ENCODE data around the gene PDE2A. TPM values are rescaled to one million over a fixed set of nuclear protein-coding genes. Genes with fewer than 3 reads are reported as not detected.

PDE2A gene
- total RNA-seq, 1 experiment from 2014 or later = 3.7 TPM

DNA sequence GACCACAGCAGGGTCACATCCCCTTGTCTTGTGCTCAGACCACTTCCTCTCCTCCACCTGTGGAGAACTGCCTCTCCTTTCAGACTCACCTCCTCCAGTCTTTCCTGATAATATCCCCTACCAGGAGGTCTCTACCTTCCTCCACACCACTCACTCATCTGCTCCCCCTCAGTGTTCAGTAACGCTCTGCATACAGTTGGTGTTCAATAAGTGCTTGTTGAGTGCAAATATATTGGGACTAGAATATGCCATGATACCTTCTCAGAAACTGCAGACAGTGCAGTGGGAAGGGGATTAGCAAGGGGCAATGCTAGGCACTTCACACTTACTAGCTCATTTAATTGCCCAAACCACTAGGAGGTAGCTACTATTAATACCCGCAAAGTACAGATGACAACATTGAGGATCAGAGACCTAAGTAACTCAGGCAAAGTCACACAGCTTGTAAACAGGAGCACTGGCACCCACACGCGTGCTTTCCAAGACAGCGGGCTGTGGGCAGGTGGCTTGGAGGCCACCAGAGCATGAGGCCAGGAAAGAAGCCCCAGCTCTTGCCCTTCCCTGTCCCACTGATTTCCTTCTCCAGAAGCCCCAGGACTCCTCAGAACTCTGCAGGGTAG is 8.1 kb upstream of the PDE2A start:
- DNase-seq (ENCODE audit: low spot score) = no peak
- ChIA-PET CTCF (interaction anchor here (1.1 to 16.5 kb wide), 8 partner anchors 9 to 129 kb away, joined by 3 to 461 read pairs (median 52); partner anchors contain the start of gene PDE2A), POLR2A (no interaction called here)
- peaks cover 13% of the 10 kb centered on the region for H3K4me1 Mint-ChIP-seq
- H3K4me3 Mint-ChIP-seq = no peak overlapping the region
- TF ChIP-seq SMAD3 (CRISPR knock-in tag; IDR thresholded peaks at IDR 0.05; ENCODE audit: borderline replicate concordance) (no peak), NR1H2 (CRISPR knock-in tag; IDR thresholded peaks at IDR 0.05) (no peak), ZNF219 (CRISPR knock-in tag; IDR thresholded peaks at IDR 0.05; ENCODE audit: borderline replicate concordance) (no peak), ZNF138 (CRISPR knock-in tag; conservative IDR thresholded peaks at IDR 0.05) (no peak), TP53 (CRISPR knock-in tag; IDR thresholded peaks at IDR 0.05) (no peak), JUN (CRISPR knock-in tag; IDR thresholded peaks at IDR 0.05) (no peak), IRF2 (CRISPR knock-in tag; IDR thresholded peaks at IDR 0.05; ENCODE audit: borderline replicate concordance, low read depth) (no peak)
- TF ChIP-seq, protein P1, sequence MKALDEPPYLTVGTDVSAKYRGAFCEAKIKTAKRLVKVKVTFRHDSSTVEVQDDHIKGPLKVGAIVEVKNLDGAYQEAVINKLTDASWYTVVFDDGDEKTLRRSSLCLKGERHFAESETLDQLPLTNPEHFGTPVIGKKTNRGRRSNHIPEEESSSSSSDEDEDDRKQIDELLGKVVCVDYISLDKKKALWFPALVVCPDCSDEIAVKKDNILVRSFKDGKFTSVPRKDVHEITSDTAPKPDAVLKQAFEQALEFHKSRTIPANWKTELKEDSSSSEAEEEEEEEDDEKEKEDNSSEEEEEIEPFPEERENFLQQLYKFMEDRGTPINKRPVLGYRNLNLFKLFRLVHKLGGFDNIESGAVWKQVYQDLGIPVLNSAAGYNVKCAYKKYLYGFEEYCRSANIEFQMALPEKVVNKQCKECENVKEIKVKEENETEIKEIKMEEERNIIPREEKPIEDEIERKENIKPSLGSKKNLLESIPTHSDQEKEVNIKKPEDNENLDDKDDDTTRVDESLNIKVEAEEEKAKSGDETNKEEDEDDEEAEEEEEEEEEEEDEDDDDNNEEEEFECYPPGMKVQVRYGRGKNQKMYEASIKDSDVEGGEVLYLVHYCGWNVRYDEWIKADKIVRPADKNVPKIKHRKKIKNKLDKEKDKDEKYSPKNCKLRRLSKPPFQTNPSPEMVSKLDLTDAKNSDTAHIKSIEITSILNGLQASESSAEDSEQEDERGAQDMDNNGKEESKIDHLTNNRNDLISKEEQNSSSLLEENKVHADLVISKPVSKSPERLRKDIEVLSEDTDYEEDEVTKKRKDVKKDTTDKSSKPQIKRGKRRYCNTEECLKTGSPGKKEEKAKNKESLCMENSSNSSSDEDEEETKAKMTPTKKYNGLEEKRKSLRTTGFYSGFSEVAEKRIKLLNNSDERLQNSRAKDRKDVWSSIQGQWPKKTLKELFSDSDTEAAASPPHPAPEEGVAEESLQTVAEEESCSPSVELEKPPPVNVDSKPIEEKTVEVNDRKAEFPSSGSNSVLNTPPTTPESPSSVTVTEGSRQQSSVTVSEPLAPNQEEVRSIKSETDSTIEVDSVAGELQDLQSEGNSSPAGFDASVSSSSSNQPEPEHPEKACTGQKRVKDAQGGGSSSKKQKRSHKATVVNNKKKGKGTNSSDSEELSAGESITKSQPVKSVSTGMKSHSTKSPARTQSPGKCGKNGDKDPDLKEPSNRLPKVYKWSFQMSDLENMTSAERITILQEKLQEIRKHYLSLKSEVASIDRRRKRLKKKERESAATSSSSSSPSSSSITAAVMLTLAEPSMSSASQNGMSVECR (CRISPR knock-in tag; IDR thresholded peaks at IDR 0.05; ENCODE audit: borderline replicate concordance) = no peak
- TF ChIP-seq, protein P2, sequence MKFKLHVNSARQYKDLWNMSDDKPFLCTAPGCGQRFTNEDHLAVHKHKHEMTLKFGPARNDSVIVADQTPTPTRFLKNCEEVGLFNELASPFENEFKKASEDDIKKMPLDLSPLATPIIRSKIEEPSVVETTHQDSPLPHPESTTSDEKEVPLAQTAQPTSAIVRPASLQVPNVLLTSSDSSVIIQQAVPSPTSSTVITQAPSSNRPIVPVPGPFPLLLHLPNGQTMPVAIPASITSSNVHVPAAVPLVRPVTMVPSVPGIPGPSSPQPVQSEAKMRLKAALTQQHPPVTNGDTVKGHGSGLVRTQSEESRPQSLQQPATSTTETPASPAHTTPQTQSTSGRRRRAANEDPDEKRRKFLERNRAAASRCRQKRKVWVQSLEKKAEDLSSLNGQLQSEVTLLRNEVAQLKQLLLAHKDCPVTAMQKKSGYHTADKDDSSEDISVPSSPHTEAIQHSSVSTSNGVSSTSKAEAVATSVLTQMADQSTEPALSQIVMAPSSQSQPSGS (CRISPR knock-in tag; IDR thresholded peaks at IDR 0.05; ENCODE audit: borderline replicate concordance, low read depth) = no peak
- TF ChIP-seq, protein P3, sequence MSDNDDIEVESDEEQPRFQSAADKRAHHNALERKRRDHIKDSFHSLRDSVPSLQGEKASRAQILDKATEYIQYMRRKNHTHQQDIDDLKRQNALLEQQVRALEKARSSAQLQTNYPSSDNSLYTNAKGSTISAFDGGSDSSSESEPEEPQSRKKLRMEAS (CRISPR knock-in tag; IDR thresholded peaks at IDR 0.05) = no peak
- ATAC-seq = no peak
- H3K27me3 Mint-ChIP-seq (ENCODE audit: low read depth) = peaks cover 38% of the 10 kb centered on the region
- H3K27ac Mint-ChIP-seq = no peak overlapping the region
- no peaks in the 10 kb centered on the region for H3K9me3 Mint-ChIP-seq
- peaks cover 3% of the 10 kb centered on the region; the same call in 1 of the 2 replicates for H3K36me3 Mint-ChIP-seq

DNA sequence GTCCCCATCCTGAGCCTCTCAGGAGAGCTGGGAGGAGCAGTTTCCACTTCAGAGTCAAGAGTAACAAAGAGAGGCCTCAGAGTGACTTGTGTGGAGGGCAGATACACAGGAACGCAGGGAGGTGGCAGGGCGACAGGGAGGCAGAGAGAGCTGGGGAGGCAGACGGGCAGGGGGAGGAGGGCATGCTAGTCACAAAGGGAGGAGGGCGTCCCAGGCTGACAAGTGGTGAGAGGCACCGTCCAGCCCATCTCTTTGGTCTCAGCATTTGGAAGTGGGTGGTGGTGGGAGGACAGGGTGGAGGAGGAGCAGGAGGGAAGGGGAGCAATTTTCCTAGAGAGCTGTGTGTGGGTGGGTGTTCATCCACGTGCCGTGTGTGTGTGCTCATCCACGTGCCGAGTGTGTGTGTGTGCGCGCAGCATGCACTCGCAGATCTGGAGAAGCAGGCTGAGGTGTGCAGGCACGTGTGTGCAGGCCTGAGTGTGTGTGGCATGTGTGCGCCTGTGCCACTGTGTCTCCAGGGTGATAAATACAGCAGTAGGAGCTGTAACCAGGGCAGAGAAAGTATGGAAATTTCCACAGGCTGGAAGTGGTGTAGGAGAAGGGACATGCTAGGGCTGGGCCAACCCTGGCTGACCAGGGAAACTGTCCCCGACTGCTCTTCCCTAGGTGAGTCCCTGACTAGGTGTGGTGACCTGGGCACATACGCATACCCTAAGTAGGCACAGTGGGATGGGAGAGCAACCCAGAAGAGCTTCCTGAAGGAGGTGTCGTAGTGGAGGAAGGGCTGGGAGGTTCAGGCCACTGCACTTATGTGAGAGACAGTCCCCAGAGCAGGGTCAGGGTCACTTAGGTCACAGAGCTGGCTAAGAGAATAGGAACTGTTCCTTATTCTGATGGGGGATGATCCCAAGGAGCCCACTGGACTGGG is 7.3 kb upstream of the PDE2A start:
- no peak for ATAC-seq
- no peaks in the 10 kb centered on the region for H3K9me3 Mint-ChIP-seq
- TF ChIP-seq, protein P3 (CRISPR knock-in tag; IDR thresholded peaks at IDR 0.05) = no peak
- TF ChIP-seq, protein P4, sequence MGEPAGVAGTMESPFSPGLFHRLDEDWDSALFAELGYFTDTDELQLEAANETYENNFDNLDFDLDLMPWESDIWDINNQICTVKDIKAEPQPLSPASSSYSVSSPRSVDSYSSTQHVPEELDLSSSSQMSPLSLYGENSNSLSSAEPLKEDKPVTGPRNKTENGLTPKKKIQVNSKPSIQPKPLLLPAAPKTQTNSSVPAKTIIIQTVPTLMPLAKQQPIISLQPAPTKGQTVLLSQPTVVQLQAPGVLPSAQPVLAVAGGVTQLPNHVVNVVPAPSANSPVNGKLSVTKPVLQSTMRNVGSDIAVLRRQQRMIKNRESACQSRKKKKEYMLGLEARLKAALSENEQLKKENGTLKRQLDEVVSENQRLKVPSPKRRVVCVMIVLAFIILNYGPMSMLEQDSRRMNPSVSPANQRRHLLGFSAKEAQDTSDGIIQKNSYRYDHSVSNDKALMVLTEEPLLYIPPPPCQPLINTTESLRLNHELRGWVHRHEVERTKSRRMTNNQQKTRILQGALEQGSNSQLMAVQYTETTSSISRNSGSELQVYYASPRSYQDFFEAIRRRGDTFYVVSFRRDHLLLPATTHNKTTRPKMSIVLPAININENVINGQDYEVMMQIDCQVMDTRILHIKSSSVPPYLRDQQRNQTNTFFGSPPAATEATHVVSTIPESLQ (CRISPR knock-in tag; IDR thresholded peaks at IDR 0.05) = no peak
- TF ChIP-seq NFATC4 (CRISPR knock-in tag; IDR thresholded peaks at IDR 0.05) = no peak
- TF ChIP-seq SP1 (CRISPR knock-in tag; conservative IDR thresholded peaks at IDR 0.05) = no peak
- TF ChIP-seq TEAD4 (CRISPR knock-in tag; IDR thresholded peaks at IDR 0.05) = no peak
- no peak for TF ChIP-seq OVOL2 (CRISPR knock-in tag; IDR thresholded peaks at IDR 0.05; ENCODE audit: borderline replicate concordance)
- TF ChIP-seq, protein P5, sequence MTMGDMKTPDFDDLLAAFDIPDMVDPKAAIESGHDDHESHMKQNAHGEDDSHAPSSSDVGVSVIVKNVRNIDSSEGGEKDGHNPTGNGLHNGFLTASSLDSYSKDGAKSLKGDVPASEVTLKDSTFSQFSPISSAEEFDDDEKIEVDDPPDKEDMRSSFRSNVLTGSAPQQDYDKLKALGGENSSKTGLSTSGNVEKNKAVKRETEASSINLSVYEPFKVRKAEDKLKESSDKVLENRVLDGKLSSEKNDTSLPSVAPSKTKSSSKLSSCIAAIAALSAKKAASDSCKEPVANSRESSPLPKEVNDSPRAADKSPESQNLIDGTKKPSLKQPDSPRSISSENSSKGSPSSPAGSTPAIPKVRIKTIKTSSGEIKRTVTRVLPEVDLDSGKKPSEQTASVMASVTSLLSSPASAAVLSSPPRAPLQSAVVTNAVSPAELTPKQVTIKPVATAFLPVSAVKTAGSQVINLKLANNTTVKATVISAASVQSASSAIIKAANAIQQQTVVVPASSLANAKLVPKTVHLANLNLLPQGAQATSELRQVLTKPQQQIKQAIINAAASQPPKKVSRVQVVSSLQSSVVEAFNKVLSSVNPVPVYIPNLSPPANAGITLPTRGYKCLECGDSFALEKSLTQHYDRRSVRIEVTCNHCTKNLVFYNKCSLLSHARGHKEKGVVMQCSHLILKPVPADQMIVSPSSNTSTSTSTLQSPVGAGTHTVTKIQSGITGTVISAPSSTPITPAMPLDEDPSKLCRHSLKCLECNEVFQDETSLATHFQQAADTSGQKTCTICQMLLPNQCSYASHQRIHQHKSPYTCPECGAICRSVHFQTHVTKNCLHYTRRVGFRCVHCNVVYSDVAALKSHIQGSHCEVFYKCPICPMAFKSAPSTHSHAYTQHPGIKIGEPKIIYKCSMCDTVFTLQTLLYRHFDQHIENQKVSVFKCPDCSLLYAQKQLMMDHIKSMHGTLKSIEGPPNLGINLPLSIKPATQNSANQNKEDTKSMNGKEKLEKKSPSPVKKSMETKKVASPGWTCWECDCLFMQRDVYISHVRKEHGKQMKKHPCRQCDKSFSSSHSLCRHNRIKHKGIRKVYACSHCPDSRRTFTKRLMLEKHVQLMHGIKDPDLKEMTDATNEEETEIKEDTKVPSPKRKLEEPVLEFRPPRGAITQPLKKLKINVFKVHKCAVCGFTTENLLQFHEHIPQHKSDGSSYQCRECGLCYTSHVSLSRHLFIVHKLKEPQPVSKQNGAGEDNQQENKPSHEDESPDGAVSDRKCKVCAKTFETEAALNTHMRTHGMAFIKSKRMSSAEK (CRISPR knock-in tag; IDR thresholded peaks at IDR 0.05; ENCODE audit: borderline replicate concordance) = no peak
- no peak for TF ChIP-seq ZNF671 (CRISPR knock-in tag; IDR thresholded peaks at IDR 0.05)
- TF ChIP-seq NFYB (CRISPR knock-in tag; conservative IDR thresholded peaks at IDR 0.05; ENCODE audit: low read depth) = no peak

More for the DNA sequence above, 7.3 kb upstream of the PDE2A start:
- H3K36me3 Mint-ChIP-seq = no peaks in the 10 kb centered on the region; the same call in 1 of the 2 replicates
- H3K4me3 Mint-ChIP-seq = no peak overlapping the region
- H3K4me1 Mint-ChIP-seq = peaks cover 17% of the 10 kb centered on the region
- ChIA-PET POLR2A (no interaction called here), CTCF (interaction anchor here (0.8 to 16.5 kb wide), 10 partner anchors 8 to 225 kb away, joined by 3 to 461 read pairs (median 14); partner anchors contain the start of genes PDE2A and STARD10)
- H3K27ac Mint-ChIP-seq = no peak overlapping the region
- DNase-seq (ENCODE audit: low spot score) = no peak
- H3K27me3 Mint-ChIP-seq (ENCODE audit: low read depth) = peaks cover 46% of the 10 kb centered on the region

Measured in WTC11 (cell line).